ENCODE measurements around the gene EPN2.

GRCh38 chr17:19286751-19287341 is 49.7 kb downstream of the EPN2 start:
- no peak for TF ChIP-seq CTCF (IDR thresholded peaks at IDR 0.05)
- no peak for TF ChIP-seq POLR2A (IDR thresholded peaks at IDR 0.05)
